GDM1 (cell line): ENCODE results near the gene MMP24.

Source experiments
- DNase-seq: peaks from one replicate; lab custom pipeline; 2025; lab: John Stamatoyannopoulos, UW

The MMP24 gene

GRCh38 chr20:35293303-35294292, 67.1 kb downstream of the MMP24 start:
- no peak for DNase-seq

GRCh38 chr20:35294293-35294685, 67.8 kb downstream of the MMP24 start:
- no peak for DNase-seq

GRCh38 chr20:35295058-35295457, 68.6 kb downstream of the MMP24 start:
- no peak for DNase-seq

- no peak for DNase-seq
Measured at GRCh38 chr20:35295674-35296073, 69.2 kb downstream of the MMP24 start.

- no peak for DNase-seq
Measured at GRCh38 chr20:35296101-35296554, 69.6 kb downstream of the MMP24 start.

- no peak for DNase-seq
Measured at GRCh38 chr20:35297155-35297554, 70.7 kb downstream of the MMP24 start.

GRCh38 chr20:35297740-35298139, 71.2 kb downstream of the MMP24 start:
- no peak for DNase-seq

- DNase-seq = no peak
Measured at GRCh38 chr20:35298264-35298663, 71.8 kb downstream of the MMP24 start.

- DNase-seq = no peak
Measured at GRCh38 chr20:35299780-35300179, 73.3 kb downstream of the MMP24 start.

GRCh38 chr20:35300469-35301262, 74.2 kb downstream of the MMP24 start:
- DNase-seq = no peak

GRCh38 chr20:35301426-35301825, 74.9 kb downstream of the MMP24 start:
- no peak for DNase-seq

GRCh38 chr20:35302421-35303335, 76.2 kb downstream of the MMP24 start:
- DNase-seq = no peak

GRCh38 chr20:35303382-35303734, 76.9 kb downstream of the MMP24 start:
- no peak for DNase-seq

- DNase-seq = peak; percentile 73
Measured at GRCh38 chr20:35303735-35304491, 77.4 kb downstream of the MMP24 start.

- DNase-seq = no peak
Measured at GRCh38 chr20:35304956-35305355, 78.5 kb downstream of the MMP24 start.

- DNase-seq = peak; percentile 60
Measured at GRCh38 chr20:35305682-35306556, 79.4 kb downstream of the MMP24 start.

- DNase-seq = no peak
Measured at GRCh38 chr20:35306931-35307517, 80.5 kb downstream of the MMP24 start.

GRCh38 chr20:35307666-35308653, 81.5 kb downstream of the MMP24 start:
- DNase-seq = no peak
